ENCODE results near the gene PEDS1. TPM values are rescaled to one million over a fixed set of nuclear protein-coding genes. Genes with fewer than 3 reads are reported as not detected.
A peak's percentile ranks its signal among the peaks of the same experiment; 100 is the strongest.

Gene PEDS1
- total and polyA plus RNA-seq, 2 of the 13 experiments (the other 11 are each of a cell fraction or from before 2014, with no cell fraction given), result 30.5 to 93.9 TPM

- TF ChIP-seq REST (IDR thresholded peaks at IDR 0.05; ENCODE audit: borderline replicate concordance in 1 of 2, low read depth in 1 of 2, low read length in 2 of 2) (peak in 1 of 2 experiments; percentile 78; a peak in 2 of 4 replicates), NCOA2 (CRISPR knock-in tag; IDR thresholded peaks at IDR 0.05) (peak; percentile 60; the same call in 1 of the 2 replicates), ZNF225 (CRISPR knock-in tag; IDR thresholded peaks at IDR 0.05) (no peak; the same call in 1 of the 2 replicates), HOXD1 (CRISPR knock-in tag; IDR thresholded peaks at IDR 0.05) (peak; percentile 88; the same call in 1 of the 2 replicates), FUBP1 (CRISPR knock-in tag; IDR thresholded peaks at IDR 0.05; ENCODE audit: borderline replicate concordance) (no peak), ZSCAN22 (CRISPR knock-in tag; IDR thresholded peaks at IDR 0.05) (no peak), AKNA (CRISPR knock-in tag; IDR thresholded peaks at IDR 0.05; ENCODE audit: borderline replicate concordance) (no peak), PRPF4 (IDR thresholded peaks at IDR 0.05; ENCODE audit: low read depth, low read length, poor library complexity, severe bottlenecking) (no peak), PAWR (CRISPR knock-in tag; IDR thresholded peaks at IDR 0.05; ENCODE audit: borderline replicate concordance) (no peak), MYPOP (CRISPR knock-in tag; IDR thresholded peaks at IDR 0.05) (peak; percentile 93), ARID3A (IDR thresholded peaks at IDR 0.05; ENCODE audit: low read depth, low read length) (no peak)
Measured at GRCh38 chr20:50190251-50191064, 36.9 kb upstream of the PEDS1 start, which contains the start of gene CEBPB (continued).

All from HepG2 (cell line).